Spleen (tissue), 11 donors: Measurements from ENCODE around the gene CDA. TPM values are rescaled to one million over a fixed set of nuclear protein-coding genes. Genes with fewer than 3 reads are reported as not detected.

Experiments used
- DNase-seq: peaks from one replicate; pipeline ENCODE4 v3.0.0-alpha.2; 2020
- H3K27ac ChIP-seq, 8 donors: fragments of 200-600 bp; sonication (generic) in 7 of 8; 1 replicate in 4 of 8; 2 replicates in 4 of 8; pipeline versions ENCODE4 v1.5.0 to v1.8.0; 2016 to 2021; ENCODE audit warnings: inconsistent platforms in 4 of 8, mild to moderate bottlenecking in 4 of 8, moderate library complexity in 1 of 8
- H3K27me3 ChIP-seq, 7 donors: fragments of 200-600 bp; sonication (generic) in 6 of 7; replicated peaks in 1 of 7; 1 replicate in 4 of 7; 2 replicates in 3 of 7; pipeline versions ENCODE4 v1.5.0 to v1.8.0; 2016 to 2021; ENCODE audit warnings: inconsistent platforms in 3 of 7, mild to moderate bottlenecking in 1 of 7
- H3K36me3 ChIP-seq, 6 donors: fragments of 200-600 bp; sonication (generic) in 5 of 6; 1 replicate in 4 of 6; 2 replicates in 2 of 6; pipeline versions ENCODE4 v1.5.0 to v1.8.0; 2016 to 2021; ENCODE audit warnings: inconsistent platforms in 2 of 6
- H3K4me1 ChIP-seq, 6 donors: fragments of 200-600 bp; sonication (generic) in 5 of 6; 1 replicate in 3 of 6; 2 replicates in 3 of 6; pipeline versions ENCODE4 v1.5.0 to v1.8.0; 2016 to 2021; ENCODE audit warnings: inconsistent platforms in 3 of 6
- H3K4me3 ChIP-seq, 8 donors: fragments of 200-600 bp; sonication (generic) in 7 of 8; 1 replicate in 4 of 8; 2 replicates in 4 of 8; pipeline versions ENCODE4 v1.5.0 to v1.8.0; 2016 to 2021; ENCODE audit warnings: inconsistent platforms in 4 of 8, mild to moderate bottlenecking in 4 of 8, moderate library complexity in 2 of 8
- H3K9me3 ChIP-seq, 8 donors: fragments of 200-600 bp; sonication (generic) in 7 of 8; 1 replicate in 4 of 8; 2 replicates in 4 of 8; pipeline versions ENCODE4 v1.5.0 to v1.8.0; 2016 to 2021; ENCODE audit warnings: inconsistent platforms in 4 of 8
- POLR2A ChIP-seq, 3 donors: fragments of 450-650 bp; IDR thresholded peaks; one replicate each; pipeline ENCODE4 v1.5.1; 2017; ENCODE audit warnings: antibody characterized with exemption in 3 of 3, mild to moderate bottlenecking in 1 of 3
- POLR2AphosphoS5 ChIP-seq, 3 donors: sonication (generic); formaldehyde crosslinking; IDR thresholded peaks; one replicate each; pipeline ENCODE4 v1.5.1; 2017; ENCODE audit warnings: antibody characterized with exemption in 3 of 3
- WGBS, 5 donors: extraction: QIAGEN DNeasy Blood & Tissue Kit in 3 of 5; methylation state at CpG; one replicate each; pipeline versions ENCODE4 v1.1.5 to v1.1.7; 2013 to 2018; 5-methylcytosine and 5-hydroxymethylcytosine counted together
- intact Hi-C: fragments of 100-400 bp; cut with DNase I; formaldehyde crosslinking; loops from one replicate; pipeline ENCODE4 v1.15.0; 2023; ENCODE audit warnings: low total_unique reads
- polyA plus RNA-seq, 3 donors: library from polyadenylated mRNA; stranded (reverse); fragments of 200-250 nt; gene quantifications; one replicate each; pipeline ENCODE4 v1.2.1, GENCODE V29; 2013
- total RNA-seq, 7 donors: library from RNA; depleted of rRNA in 3 of 7; stranded (reverse); fragments of >200 nt in 3 of 7; fragmentation: NEBNext Ultra II Directional in 4 of 7; extraction: Animal tissue kit (Norgen Biotek cat#: 25700) in 4 of 7; gene quantifications; one replicate each; pipeline versions ENCODE4 v1.1.0 to v1.2.1, GENCODE V29; 2016 to 2021
- TF ChIP-seq, protein P1 (sequence below), 11 experiments: fragments of 200-600 bp in 7 of 11; fragments of 450-650 bp in 4 of 11; sonication (generic) in 4 of 11; IDR thresholded peaks in 8 of 11; conservative IDR thresholded peaks in 3 of 11; 1 replicate in 7 of 11; 2 replicates in 4 of 11; pipeline versions ENCODE4 v1.4.0 to v1.8.0; 2016 to 2021; ENCODE audit warnings: antibody characterized with exemption in 11 of 11, inconsistent platforms in 4 of 11, mild to moderate bottlenecking in 1 of 11
- donor health status: healthy with polysubstance abuse.
- donor health status: DM: no; HTN: no; CAD: no; lungs with moderate emphysema.
- donor health status: DM: no; HTN: no; CAD: no.
- donor health status: Bipolar disorder and iron deficiency.
- donor health status: healthy.
- donor health status: DM: no; HTN: no; CAD: no.
- donor health status: DM: yes; HTN: yes; CAD: no.

Gene CDA
- total and polyA plus RNA-seq, 10 donors: 4.2 to 47.2 (median 15.6) TPM

DNA sequence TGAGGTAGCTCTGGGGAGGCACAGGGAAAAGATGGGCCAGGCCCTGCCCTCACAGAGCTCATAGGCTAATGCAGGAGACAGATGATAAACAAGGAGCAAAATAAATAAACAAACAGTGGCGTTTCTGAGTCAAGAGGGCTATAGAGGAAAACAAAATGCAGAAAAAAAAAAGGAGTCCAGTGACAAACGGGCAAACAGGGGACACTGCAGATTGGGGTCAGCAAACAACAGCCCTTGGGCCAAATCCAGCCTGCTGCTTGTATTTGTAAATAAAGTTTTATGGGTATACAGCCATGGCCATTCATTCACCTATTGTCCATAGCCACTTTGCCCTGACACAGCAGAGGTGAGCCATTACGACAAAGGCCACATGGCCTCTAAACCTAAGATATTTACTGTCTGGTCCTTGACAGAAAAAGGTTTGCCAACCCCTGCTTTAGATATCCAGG is 25.3 kb downstream of the CDA start:
- 70 to 89% (median 81%) methylated on average over 3 of the region's 3 CpGs for WGBS, 5 donors
- peaks cover 0 to 7% (median 1%) of the 10 kb centered on the region in 6 donors for H3K4me1 ChIP-seq
- no peak overlapping the region for H3K4me3 ChIP-seq
- peaks cover 0 to 87% (median 0%) of the 10 kb centered on the region in 6 donors for H3K36me3 ChIP-seq
- no peaks in the 10 kb centered on the region for H3K9me3 ChIP-seq
- intact Hi-C loops: no loop called here
- no peak for TF ChIP-seq POLR2AphosphoS5 (IDR thresholded peaks at IDR 0.05)
- no peak for TF ChIP-seq POLR2A (IDR thresholded peaks at IDR 0.05)
- TF ChIP-seq, protein P1, sequence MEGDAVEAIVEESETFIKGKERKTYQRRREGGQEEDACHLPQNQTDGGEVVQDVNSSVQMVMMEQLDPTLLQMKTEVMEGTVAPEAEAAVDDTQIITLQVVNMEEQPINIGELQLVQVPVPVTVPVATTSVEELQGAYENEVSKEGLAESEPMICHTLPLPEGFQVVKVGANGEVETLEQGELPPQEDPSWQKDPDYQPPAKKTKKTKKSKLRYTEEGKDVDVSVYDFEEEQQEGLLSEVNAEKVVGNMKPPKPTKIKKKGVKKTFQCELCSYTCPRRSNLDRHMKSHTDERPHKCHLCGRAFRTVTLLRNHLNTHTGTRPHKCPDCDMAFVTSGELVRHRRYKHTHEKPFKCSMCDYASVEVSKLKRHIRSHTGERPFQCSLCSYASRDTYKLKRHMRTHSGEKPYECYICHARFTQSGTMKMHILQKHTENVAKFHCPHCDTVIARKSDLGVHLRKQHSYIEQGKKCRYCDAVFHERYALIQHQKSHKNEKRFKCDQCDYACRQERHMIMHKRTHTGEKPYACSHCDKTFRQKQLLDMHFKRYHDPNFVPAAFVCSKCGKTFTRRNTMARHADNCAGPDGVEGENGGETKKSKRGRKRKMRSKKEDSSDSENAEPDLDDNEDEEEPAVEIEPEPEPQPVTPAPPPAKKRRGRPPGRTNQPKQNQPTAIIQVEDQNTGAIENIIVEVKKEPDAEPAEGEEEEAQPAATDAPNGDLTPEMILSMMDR (IDR thresholded peaks at IDR 0.05 in 8 of 11, conservative IDR thresholded peaks at IDR 0.05 in 3 of 11): no peak
- H3K27me3 ChIP-seq: no peaks in the 10 kb centered on the region
- DNase-seq: no peak
- H3K27ac ChIP-seq: no peak overlapping the region

DNA sequence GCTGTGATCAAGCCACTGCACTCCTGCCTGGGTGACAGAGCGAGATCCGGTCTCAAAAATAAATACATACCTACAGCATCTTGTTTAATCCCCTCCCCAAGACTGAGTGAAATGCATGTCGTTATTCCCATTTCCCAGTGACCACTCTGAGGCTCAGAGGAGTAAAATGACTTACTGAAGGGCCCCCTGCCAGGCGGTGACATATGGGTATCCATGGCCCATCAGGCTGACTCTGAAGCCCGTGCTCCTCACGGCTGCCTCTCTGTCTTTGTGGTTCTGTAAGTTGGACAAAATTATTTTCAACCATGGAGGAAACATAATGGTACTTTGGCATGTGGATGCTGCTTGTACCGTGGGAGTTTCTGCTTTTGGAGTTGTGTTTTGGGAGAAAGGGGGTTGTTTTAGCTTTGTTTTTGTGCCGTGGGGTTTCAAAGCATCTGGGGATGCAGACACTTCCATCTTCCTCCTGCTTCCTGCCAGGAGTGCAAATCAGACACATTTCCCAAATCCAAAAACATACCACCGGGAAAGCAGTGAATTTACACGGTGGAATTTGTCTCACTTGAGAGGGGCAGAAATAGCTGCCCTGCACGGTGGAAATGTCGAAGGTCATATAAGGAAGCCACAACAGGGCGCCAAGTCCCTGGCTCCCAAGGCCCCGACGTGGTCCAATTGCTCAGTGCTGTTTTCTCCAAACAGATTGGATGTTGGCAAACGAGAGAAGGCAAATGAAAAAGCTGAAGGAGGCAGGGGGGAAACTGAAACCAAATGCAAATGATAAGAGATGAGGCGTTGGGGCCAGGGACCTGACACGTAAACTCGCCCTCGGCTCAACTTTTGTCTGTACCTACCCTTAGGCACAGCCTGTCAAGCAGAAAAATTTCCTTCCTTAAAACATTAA is 27.3 kb downstream of the CDA start:
- TF ChIP-seq POLR2A (IDR thresholded peaks at IDR 0.05) (no peak), POLR2AphosphoS5 (IDR thresholded peaks at IDR 0.05) (no peak)
- TF ChIP-seq, protein P1 (IDR thresholded peaks at IDR 0.05 in 8 of 11, conservative IDR thresholded peaks at IDR 0.05 in 3 of 11): no peak
- Histone ChIP-seq H3K27me3 (no peaks in the 10 kb centered on the region), H3K36me3 (peaks cover 0 to 80% (median 0%) of the 10 kb centered on the region in 6 donors), H3K27ac (no peak overlapping the region), H3K4me3 (no peak overlapping the region), H3K4me1 (peaks cover 0 to 7% (median 1%) of the 10 kb centered on the region in 6 donors), H3K9me3 (no peaks in the 10 kb centered on the region)
- intact Hi-C loops: no loop called here
- WGBS, 5 donors: 55 to 66% (median 61%) methylated on average over 20 of the region's 20 CpGs
- DNase-seq: no peak

DNA sequence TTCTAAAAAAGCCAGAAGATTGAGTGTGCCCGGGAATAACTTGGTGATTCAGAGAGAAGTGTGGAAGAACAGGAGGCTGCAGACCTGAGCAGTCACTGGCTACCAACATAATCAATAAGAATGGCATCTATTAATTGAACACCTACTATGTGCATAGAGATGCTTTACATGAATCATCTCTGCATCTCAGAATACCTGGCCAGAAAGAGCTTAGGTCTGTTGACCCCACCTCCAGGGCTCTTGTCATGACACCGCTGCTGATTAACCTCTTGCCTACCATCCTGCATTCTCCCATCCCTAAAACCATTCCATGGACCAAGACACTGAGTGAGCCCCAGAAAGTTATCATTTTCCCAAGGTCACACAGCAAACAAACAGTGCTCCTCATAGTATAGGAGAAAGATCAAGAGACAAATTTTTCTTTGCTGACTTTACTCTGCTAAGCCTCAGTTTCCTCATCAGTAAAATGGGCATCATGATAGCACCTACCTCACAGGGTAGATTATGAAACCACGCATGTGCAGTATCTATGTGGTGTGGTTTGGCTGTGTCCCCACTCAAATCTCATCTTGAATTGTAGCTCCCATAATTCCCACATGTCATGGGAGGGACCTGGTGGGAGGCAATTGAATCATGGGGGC is 28.1 kb downstream of the CDA start:
- 71 to 82% (median 75%) methylated on average over 3 of the region's 3 CpGs for WGBS, 5 donors
- Histone ChIP-seq H3K27me3 (no peaks in the 10 kb centered on the region), H3K9me3 (no peaks in the 10 kb centered on the region), H3K4me1 (peaks cover 0 to 7% (median 1%) of the 10 kb centered on the region in 6 donors), H3K27ac (no peak overlapping the region), H3K4me3 (no peak overlapping the region), H3K36me3 (peaks cover 0 to 73% (median 0%) of the 10 kb centered on the region in 6 donors)
- intact Hi-C loops: no loop called here
- TF ChIP-seq POLR2AphosphoS5 (IDR thresholded peaks at IDR 0.05) (no peak), POLR2A (IDR thresholded peaks at IDR 0.05) (no peak)
- TF ChIP-seq, protein P1 (IDR thresholded peaks at IDR 0.05 in 8 of 11, conservative IDR thresholded peaks at IDR 0.05 in 3 of 11): no peak
- DNase-seq: no peak

DNA sequence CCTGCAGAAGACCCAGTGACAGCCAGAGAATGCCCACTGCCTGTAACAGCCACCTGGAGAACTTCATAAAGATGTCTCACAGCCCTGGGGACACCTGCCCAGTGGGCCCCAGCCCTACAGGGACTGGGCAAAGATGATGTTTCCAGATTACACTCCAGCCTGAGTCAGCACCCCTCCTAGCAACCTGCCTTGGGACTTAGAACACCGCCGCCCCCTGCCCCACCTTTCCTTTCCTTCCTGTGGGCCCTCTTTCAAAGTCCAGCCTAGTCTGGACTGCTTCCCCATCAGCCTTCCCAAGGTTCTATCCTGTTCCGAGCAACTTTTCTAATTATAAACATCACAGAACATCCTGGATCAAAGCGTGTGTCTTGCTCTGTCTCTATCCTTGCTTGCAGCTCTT is 29.7 kb downstream of the CDA start:
- no peak overlapping the region for H3K4me3 ChIP-seq
- H3K4me1 ChIP-seq: peaks cover 0 to 7% (median 1%) of the 10 kb centered on the region in 6 donors
- TF ChIP-seq POLR2AphosphoS5 (IDR thresholded peaks at IDR 0.05) (no peak), POLR2A (IDR thresholded peaks at IDR 0.05) (no peak)
- TF ChIP-seq, protein P1 (IDR thresholded peaks at IDR 0.05 in 8 of 11, conservative IDR thresholded peaks at IDR 0.05 in 3 of 11): no peak
- H3K27ac ChIP-seq: no peak overlapping the region
- no peak for DNase-seq
- intact Hi-C loops: no loop called here
- WGBS, 5 donors: 35 to 69% (median 45%) methylated on average over 4 of the region's 4 CpGs
- no peaks in the 10 kb centered on the region for H3K9me3 ChIP-seq
- no peaks in the 10 kb centered on the region for H3K27me3 ChIP-seq
- peaks cover 0 to 58% (median 0%) of the 10 kb centered on the region in 6 donors for H3K36me3 ChIP-seq
